ENCODE measurements around the gene RSPO3.

The RSPO3 gene

DNA sequence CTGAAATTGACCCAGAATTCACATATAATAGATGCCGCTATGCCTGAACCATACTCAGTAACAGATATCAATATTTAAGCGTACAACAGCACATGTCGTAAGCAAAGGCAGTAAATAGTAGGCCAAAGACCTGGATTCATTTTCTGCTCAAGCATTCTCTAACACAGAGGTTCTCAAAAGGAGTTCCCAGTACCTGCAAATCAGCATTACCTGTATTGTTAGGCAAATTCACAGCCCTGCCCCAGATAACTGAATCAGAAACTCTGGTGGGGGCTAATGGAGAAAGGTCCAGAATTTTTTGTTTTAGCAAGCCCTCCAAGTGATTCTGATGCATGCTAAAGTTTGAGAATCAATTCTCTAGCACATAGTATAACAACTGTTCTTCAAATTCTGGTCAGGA is 36.0 kb downstream of the RSPO3 start:
- peaks cover 35% of the 10 kb centered on the region for H3K27me3 ChIP-seq (ENCODE audit: insufficient read depth, poor library complexity, severe bottlenecking)
- H3K36me3 ChIP-seq (ENCODE audit: low read depth): no peaks in the 10 kb centered on the region
- DNase-seq (ENCODE audit: low spot score) (no peak), ATAC-seq (ENCODE audit: low read depth) (no peak)
- no peak overlapping the region for H3K4me3 ChIP-seq (ENCODE audit: severe bottlenecking)
- H3K9me3 ChIP-seq (ENCODE audit: severe bottlenecking): no peaks in the 10 kb centered on the region
- H3K4me1 ChIP-seq (ENCODE audit: insufficient read depth, poor library complexity, severe bottlenecking): no peaks in the 10 kb centered on the region
- TF ChIP-seq, protein P1, sequence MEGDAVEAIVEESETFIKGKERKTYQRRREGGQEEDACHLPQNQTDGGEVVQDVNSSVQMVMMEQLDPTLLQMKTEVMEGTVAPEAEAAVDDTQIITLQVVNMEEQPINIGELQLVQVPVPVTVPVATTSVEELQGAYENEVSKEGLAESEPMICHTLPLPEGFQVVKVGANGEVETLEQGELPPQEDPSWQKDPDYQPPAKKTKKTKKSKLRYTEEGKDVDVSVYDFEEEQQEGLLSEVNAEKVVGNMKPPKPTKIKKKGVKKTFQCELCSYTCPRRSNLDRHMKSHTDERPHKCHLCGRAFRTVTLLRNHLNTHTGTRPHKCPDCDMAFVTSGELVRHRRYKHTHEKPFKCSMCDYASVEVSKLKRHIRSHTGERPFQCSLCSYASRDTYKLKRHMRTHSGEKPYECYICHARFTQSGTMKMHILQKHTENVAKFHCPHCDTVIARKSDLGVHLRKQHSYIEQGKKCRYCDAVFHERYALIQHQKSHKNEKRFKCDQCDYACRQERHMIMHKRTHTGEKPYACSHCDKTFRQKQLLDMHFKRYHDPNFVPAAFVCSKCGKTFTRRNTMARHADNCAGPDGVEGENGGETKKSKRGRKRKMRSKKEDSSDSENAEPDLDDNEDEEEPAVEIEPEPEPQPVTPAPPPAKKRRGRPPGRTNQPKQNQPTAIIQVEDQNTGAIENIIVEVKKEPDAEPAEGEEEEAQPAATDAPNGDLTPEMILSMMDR (IDR thresholded peaks at IDR 0.05; ENCODE audit: poor library complexity, severe bottlenecking): no peak
- no peak overlapping the region for H3K27ac ChIP-seq (ENCODE audit: poor library complexity, severe bottlenecking)

DNA sequence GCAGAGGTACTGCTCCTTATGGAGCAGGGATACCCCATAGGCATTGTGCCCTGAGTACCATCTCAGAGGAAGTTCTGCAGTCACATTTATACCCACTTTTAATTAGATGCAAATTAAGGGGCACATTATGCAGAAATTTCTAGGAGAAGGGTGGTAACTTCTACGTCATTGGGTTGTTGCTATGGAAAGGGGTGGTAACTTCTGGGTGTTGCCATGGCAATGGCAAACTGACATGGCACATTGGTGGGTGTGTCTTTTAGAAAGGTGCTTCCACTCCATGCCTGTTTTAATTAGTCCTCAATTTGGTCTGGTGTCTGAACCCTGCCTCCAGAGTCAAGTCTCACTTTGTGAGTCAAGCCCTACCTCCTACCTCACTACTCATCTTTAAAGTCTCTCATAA is 42.0 kb downstream of the RSPO3 start:
- Histone ChIP-seq H3K4me1 (ENCODE audit: insufficient read depth, poor library complexity, severe bottlenecking) (no peaks in the 10 kb centered on the region), H3K27ac (ENCODE audit: poor library complexity, severe bottlenecking) (no peak overlapping the region), H3K27me3 (ENCODE audit: insufficient read depth, poor library complexity, severe bottlenecking) (peaks cover 22% of the 10 kb centered on the region), H3K36me3 (ENCODE audit: low read depth) (no peaks in the 10 kb centered on the region), H3K9me3 (ENCODE audit: severe bottlenecking) (no peaks in the 10 kb centered on the region), H3K4me3 (ENCODE audit: severe bottlenecking) (no peak overlapping the region)
- no peak for DNase-seq (ENCODE audit: low spot score)
- no peak for ATAC-seq (ENCODE audit: low read depth)
- TF ChIP-seq, protein P1 (IDR thresholded peaks at IDR 0.05; ENCODE audit: poor library complexity, severe bottlenecking): no peak

DNA sequence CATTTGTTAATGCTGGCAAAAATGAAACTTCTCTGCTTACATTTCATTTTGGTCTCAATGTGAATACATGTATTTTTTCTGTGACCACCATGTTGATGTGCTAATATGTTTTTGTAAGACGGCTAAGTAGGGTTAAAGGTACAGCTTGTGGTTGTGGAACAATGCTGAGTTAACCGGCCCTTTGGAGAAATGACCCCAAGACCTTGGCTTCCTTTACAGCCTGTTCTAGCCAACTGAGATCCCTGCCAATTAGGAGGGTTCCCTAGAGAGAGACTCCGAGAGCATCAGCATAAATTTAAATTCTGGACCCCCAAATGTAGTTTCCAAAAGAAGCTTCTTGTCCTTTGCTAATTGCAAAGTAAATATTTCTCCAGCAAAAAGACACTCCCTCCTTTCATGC is 44.4 kb downstream of the RSPO3 start:
- Histone ChIP-seq H3K4me1 (ENCODE audit: insufficient read depth, poor library complexity, severe bottlenecking) (no peaks in the 10 kb centered on the region), H3K36me3 (ENCODE audit: low read depth) (no peaks in the 10 kb centered on the region), H3K9me3 (ENCODE audit: severe bottlenecking) (no peaks in the 10 kb centered on the region), H3K27ac (ENCODE audit: poor library complexity, severe bottlenecking) (no peak overlapping the region), H3K27me3 (ENCODE audit: insufficient read depth, poor library complexity, severe bottlenecking) (peaks cover 9% of the 10 kb centered on the region), H3K4me3 (ENCODE audit: severe bottlenecking) (no peak overlapping the region)
- ATAC-seq (ENCODE audit: low read depth) (no peak), DNase-seq (ENCODE audit: low spot score) (no peak)
- TF ChIP-seq, protein P1 (IDR thresholded peaks at IDR 0.05; ENCODE audit: poor library complexity, severe bottlenecking): no peak

DNA sequence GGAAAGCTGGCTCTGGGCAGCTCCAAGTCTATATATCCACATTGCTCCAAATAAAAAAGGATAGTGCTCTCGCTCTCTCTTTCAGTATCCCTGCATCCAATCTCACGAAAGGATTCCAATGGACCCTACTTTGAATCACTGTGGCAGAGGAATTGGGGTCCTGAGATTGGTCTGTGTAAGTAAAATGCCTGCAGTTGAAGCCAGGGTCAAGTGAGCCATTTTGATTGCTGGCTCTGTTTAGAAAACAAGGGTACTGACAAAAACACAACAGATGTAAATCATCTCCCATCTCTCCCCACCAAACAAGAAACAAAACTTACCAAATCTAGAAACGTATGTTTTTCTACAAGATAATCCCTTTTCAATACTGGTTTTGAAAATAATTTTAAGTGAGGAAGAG is 45.6 kb downstream of the RSPO3 start:
- Histone ChIP-seq H3K4me3 (ENCODE audit: severe bottlenecking) (no peak overlapping the region), H3K36me3 (ENCODE audit: low read depth) (no peaks in the 10 kb centered on the region), H3K4me1 (ENCODE audit: insufficient read depth, poor library complexity, severe bottlenecking) (no peaks in the 10 kb centered on the region), H3K27ac (ENCODE audit: poor library complexity, severe bottlenecking) (no peak overlapping the region), H3K9me3 (ENCODE audit: severe bottlenecking) (no peaks in the 10 kb centered on the region), H3K27me3 (ENCODE audit: insufficient read depth, poor library complexity, severe bottlenecking) (peaks cover 4% of the 10 kb centered on the region)
- TF ChIP-seq, protein P1 (IDR thresholded peaks at IDR 0.05; ENCODE audit: poor library complexity, severe bottlenecking): no peak
- no peak for DNase-seq (ENCODE audit: low spot score)
- no peak for ATAC-seq (ENCODE audit: low read depth)

DNA sequence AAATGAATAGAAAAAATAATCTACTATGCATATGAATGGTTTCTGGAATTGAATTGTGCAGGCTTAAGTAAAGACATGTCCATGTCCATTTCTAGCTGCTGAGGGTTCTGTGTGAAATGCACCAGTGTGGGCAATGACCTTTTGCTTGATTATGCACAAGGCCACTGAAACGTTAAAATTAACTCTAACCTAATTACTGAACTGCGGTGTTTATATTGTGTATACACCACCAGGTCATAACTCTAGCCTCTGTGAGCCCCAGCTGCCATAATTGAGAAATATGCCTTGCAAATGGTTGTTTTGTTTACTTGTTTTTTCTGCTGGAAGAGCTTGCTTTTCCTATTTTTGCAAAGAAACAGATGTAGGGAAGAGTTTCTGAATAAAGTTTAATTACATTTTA is 46.1 kb downstream of the RSPO3 start:
- Histone ChIP-seq H3K9me3 (ENCODE audit: severe bottlenecking) (no peaks in the 10 kb centered on the region), H3K36me3 (ENCODE audit: low read depth) (no peaks in the 10 kb centered on the region), H3K27me3 (ENCODE audit: insufficient read depth, poor library complexity, severe bottlenecking) (peaks cover 4% of the 10 kb centered on the region), H3K27ac (ENCODE audit: poor library complexity, severe bottlenecking) (no peak overlapping the region), H3K4me3 (ENCODE audit: severe bottlenecking) (no peak overlapping the region), H3K4me1 (ENCODE audit: insufficient read depth, poor library complexity, severe bottlenecking) (no peaks in the 10 kb centered on the region)
- DNase-seq (ENCODE audit: low spot score) (no peak), ATAC-seq (ENCODE audit: low read depth) (no peak)
- TF ChIP-seq, protein P1 (IDR thresholded peaks at IDR 0.05; ENCODE audit: poor library complexity, severe bottlenecking): no peak
